Adrenal gland (tissue), 12 donors: ENCODE results near the gene RBM26. TPM values are rescaled to one million over a fixed set of nuclear protein-coding genes. Genes with fewer than 3 reads are reported as not detected.

Experiments
- DNase-seq, 7 donors: peaks; one replicate each; pipeline ENCODE4 v3.0.0-alpha.2; 2019 to 2020
- H3K27ac ChIP-seq, 5 donors: fragments of 200-600 bp; sonication (generic) in 4 of 5; 1 replicate in 3 of 5; 2 replicates in 2 of 5; pipeline versions ENCODE4 v1.5.1 to v1.8.0; 2016 to 2020; ENCODE audit warnings: mild to moderate bottlenecking in 1 of 5
- H3K27me3 ChIP-seq: fragments of 200-600 bp; 2 replicates; pipeline ENCODE4 v1.8.0; 2021
- H3K36me3 ChIP-seq, 2 donors: fragments of 200-600 bp; replicated peaks in 1 of 2; 1 replicate in 1 of 2; 2 replicates in 1 of 2; pipeline versions ENCODE4 v1.5.1 to v1.8.0; 2018 to 2022
- H3K4me1 ChIP-seq, 2 donors: fragments of 200-600 bp; replicated peaks in 1 of 2; 1 replicate in 1 of 2; 2 replicates in 1 of 2; pipeline versions ENCODE4 v1.5.1 to v1.8.0; 2018 to 2021
- H3K4me3 ChIP-seq, 4 donors: fragments of 200-600 bp; sonication (generic) in 3 of 4; one replicate each; pipeline ENCODE4 v1.5.1; 2016 to 2018
- H3K9me3 ChIP-seq, 3 donors: fragments of 200-600 bp; sonication (generic) in 1 of 3; replicated peaks in 1 of 3; 1 replicate in 2 of 3; 2 replicates in 1 of 3; pipeline versions ENCODE4 v1.5.1 to v1.8.0; 2016 to 2021
- CTCF ChIP-seq, 6 experiments: fragments of 450-650 bp in 4 of 6; fragments of 200-600 bp in 2 of 6; sonication (generic) in 1 of 6; IDR thresholded peaks; 1 replicate in 5 of 6; 2 replicates in 1 of 6; pipeline versions ENCODE4 v1.5.1 to v1.8.0; 2016 to 2021; ENCODE audit warnings: antibody characterized with exemption in 6 of 6, mild to moderate bottlenecking in 2 of 6, moderate library complexity in 1 of 6
- POLR2A ChIP-seq, 2 donors: fragments of 450-650 bp; IDR thresholded peaks; one replicate each; pipeline ENCODE4 v1.6.1; 2017; ENCODE audit warnings: antibody characterized with exemption in 2 of 2, mild to moderate bottlenecking in 2 of 2, moderate library complexity in 1 of 2
- WGBS, 4 donors: extraction: QIAGEN DNeasy Blood & Tissue Kit in 2 of 4; methylation state at CpG; one replicate each; pipeline versions ENCODE4 v1.1.5 to v1.1.7; 2013 to 2017; 5-methylcytosine and 5-hydroxymethylcytosine counted together
- intact Hi-C, 2 donors: fragments of 100-400 bp; cut with DNase I; formaldehyde crosslinking; loops; one replicate each; pipeline versions ENCODE4 v1.14.1 to v1.15.0; 2022 to 2023
- polyA plus RNA-seq, 3 donors: library from polyadenylated mRNA; stranded (reverse); fragments of 200-250 nt in 2 of 3; fragments of 350-450 nt in 1 of 3; fragmentation: Illumina TruSeq in 1 of 3; extraction: RNeasy Lipid Tissue Mini Kit (QIAGEN cat#74804) in 1 of 3; gene quantifications; one replicate each; pipeline ENCODE4 v1.2.3, GENCODE V29; 2013 to 2014
- total RNA-seq, 9 donors: library from RNA; depleted of rRNA in 4 of 9; stranded (reverse); fragments of >200 nt in 4 of 9; fragments of 120-200 nt in 1 of 9; fragmentation: NEBNext Ultra II Directional in 1 of 9; extraction: Animal tissue kit (Norgen Biotek cat#: 25700) in 1 of 9; gene quantifications; one replicate each; pipeline versions ENCODE4 v1.1.0 to v1.2.4, GENCODE V29; 2013 to 2023
- donor health status: healthy with polysubstance abuse.
- donor health status: Bipolar disorder and iron deficiency.
- donor health status: DM: yes; HTN: yes; CAD: no.
- donor health status: DM: no; HTN: no; CAD: no.
- donor health status: DM: no; HTN: no; CAD: no.
- donor health status: DM: yes; HTN: yes; CAD: no.

The RBM26 gene
- total and polyA plus RNA-seq, 12 donors: 18.7 to 62.5 (median 39.7) TPM

GRCh38 chr13:79290595-79291244 is 115.3 kb downstream of the RBM26 start:
- H3K9me3 ChIP-seq: no peaks in the 10 kb centered on the region
- WGBS, 4 donors: 75 to 87% (median 79%) methylated on average over 9 of the region's 9 CpGs
- no peaks in the 10 kb centered on the region for H3K4me1 ChIP-seq
- intact Hi-C loops: no loop called here
- TF ChIP-seq CTCF (IDR thresholded peaks at IDR 0.05) (no peak), POLR2A (IDR thresholded peaks at IDR 0.05) (no peak)
- no peak overlapping the region for H3K4me3 ChIP-seq
- DNase-seq: no peak
- no peak overlapping the region for H3K27ac ChIP-seq
- no peaks in the 10 kb centered on the region for H3K36me3 ChIP-seq
- H3K27me3 ChIP-seq: no peaks in the 10 kb centered on the region

- no peak for DNase-seq
- Histone ChIP-seq H3K4me1 (no peaks in the 10 kb centered on the region), H3K27me3 (no peaks in the 10 kb centered on the region), H3K27ac (no peak overlapping the region), H3K4me3 (no peak overlapping the region), H3K36me3 (no peaks in the 10 kb centered on the region), H3K9me3 (no peaks in the 10 kb centered on the region)
- intact Hi-C loops: no loop called here
- TF ChIP-seq CTCF (IDR thresholded peaks at IDR 0.05) (no peak), POLR2A (IDR thresholded peaks at IDR 0.05) (no peak)
Observed at GRCh38 chr13:79289571-79289970, 116.5 kb downstream of the RBM26 start.

- TF ChIP-seq POLR2A (IDR thresholded peaks at IDR 0.05): no peak
- no peak for TF ChIP-seq CTCF (IDR thresholded peaks at IDR 0.05)
- H3K27me3 ChIP-seq: no peaks in the 10 kb centered on the region
Observed at GRCh38 chr13:79287939-79288795, 117.9 kb downstream of the RBM26 start.

GRCh38 chr13:79285159-79285558 is 120.9 kb downstream of the RBM26 start:
- Histone ChIP-seq H3K4me1 (no peaks in the 10 kb centered on the region), H3K36me3 (no peaks in the 10 kb centered on the region), H3K4me3 (no peak overlapping the region), H3K27ac (no peak overlapping the region), H3K27me3 (peaks cover 5% of the 10 kb centered on the region), H3K9me3 (no peaks in the 10 kb centered on the region)
- intact Hi-C loops: no loop called here
- 79 to 86% (median 85%) methylated on average over 3 of the region's 3 CpGs for WGBS, 4 donors
- TF ChIP-seq CTCF (IDR thresholded peaks at IDR 0.05) (no peak), POLR2A (IDR thresholded peaks at IDR 0.05) (no peak)
- no peak for DNase-seq

More at GRCh38 chr13:79287939-79288795, 117.9 kb downstream of the RBM26 start:
- Histone ChIP-seq H3K4me3 (no peak overlapping the region), H3K27ac (no peak overlapping the region), H3K36me3 (no peaks in the 10 kb centered on the region), H3K4me1 (no peaks in the 10 kb centered on the region), H3K9me3 (no peaks in the 10 kb centered on the region)
- intact Hi-C loops: no loop called here
- WGBS, 4 donors: 66 to 74% (median 72%) methylated on average over 9 of the region's 9 CpGs
- DNase-seq: no peak
